A673 (cell line): Measurements from ENCODE around the gene ATP6V1G3. TPM values are rescaled to one million over a fixed set of nuclear protein-coding genes. Genes with fewer than 3 reads are reported as not detected.

ENCODE experiments used
- BruUV-seq: library from RNA; stranded (reverse); fragments of 400-500 nt; replicated peaks from 2 replicates; lab custom pipeline; 2021; lab: Mats Ljungman, UMichigan
- CTCF ChIA-PET: fragments of 300-600 bp; sonication (Branson Sonifier 250); formaldehyde crosslinking; loops from one replicate; lab custom pipeline; 2022; ENCODE audit warnings: antibody characterized with exemption; lab: Charles Lee
- POLR2A ChIA-PET: fragments of 300-600 bp; sonication (Branson Sonifier 250); formaldehyde crosslinking; loops from one replicate; lab custom pipeline; 2022; ENCODE audit warnings: antibody characterized with exemption; ENCODE audit not compliant: low non-redundant PET; lab: Charles Lee
- DNase-seq: peaks from one replicate; pipeline ENCODE4 v3.0.0-alpha.2; 2015; ENCODE audit warnings: low spot score
- H3K27ac ChIP-seq: fragments of 200-600 bp; sonication (generic); 2 replicates; pipeline ENCODE4 v1.5.1; 2016; ENCODE audit warnings: mixed run types, low read depth, mild to moderate bottlenecking, mixed read lengths, antibody characterized with exemption, low read length; ENCODE audit not compliant: poor library complexity, severe bottlenecking
- H3K27me3 ChIP-seq: fragments of 200-600 bp; sonication (generic); replicated peaks from 2 replicates; pipeline ENCODE4 v1.6.1; 2017; ENCODE audit warnings: mixed run types, low read depth, mild to moderate bottlenecking, mixed read lengths, antibody characterized with exemption, low read length; ENCODE audit not compliant: insufficient read depth, poor library complexity
- H3K36me3 ChIP-seq: fragments of 200-600 bp; sonication (generic); 2 replicates; pipeline ENCODE4 v1.6.1; 2016; ENCODE audit warnings: mixed run types, mild to moderate bottlenecking, mixed read lengths, antibody characterized with exemption, low read length; ENCODE audit not compliant: insufficient read depth, poor library complexity, severe bottlenecking
- H3K4me1 ChIP-seq: fragments of 200-600 bp; sonication (generic); 2 replicates; pipeline ENCODE4 v1.6.1; 2017; ENCODE audit warnings: mixed run types, mild to moderate bottlenecking, mixed read lengths, antibody characterized with exemption, low read length; ENCODE audit not compliant: insufficient read depth, poor library complexity, severe bottlenecking
- H3K4me3 ChIP-seq: fragments of 200-600 bp; sonication (generic); 2 replicates; pipeline ENCODE4 v1.5.1; 2016; ENCODE audit warnings: low read depth, mixed run types, mild to moderate bottlenecking, mixed read lengths, low read length; ENCODE audit not compliant: poor library complexity, severe bottlenecking
- H3K9me3 ChIP-seq: fragments of 200-600 bp; sonication (generic); 2 replicates; pipeline ENCODE4 v1.6.1; 2016; ENCODE audit warnings: mixed run types, low read depth, mild to moderate bottlenecking, mixed read lengths, antibody characterized with exemption, low read length; ENCODE audit not compliant: poor library complexity, severe bottlenecking
- CTCF ChIP-seq: fragments of 300-800, 200-600 bp; sonication (generic); conservative IDR thresholded peaks from 2 replicates; pipeline ENCODE4 v1.5.1; 2017; ENCODE audit warnings: low read depth, mild to moderate bottlenecking, antibody characterized with exemption, low read length, moderate library complexity, mixed read lengths
- EZH2 ChIP-seq: fragments of 200-600 bp; sonication (generic); IDR thresholded peaks from 2 replicates; pipeline ENCODE4 v1.6.1; 2017; ENCODE audit warnings: borderline replicate concordance, low read depth, mild to moderate bottlenecking, mixed read lengths, antibody characterized with exemption, low read length; ENCODE audit not compliant: poor library complexity, severe bottlenecking
- intact Hi-C: fragments of 100-400 bp; cut with micrococcal nuclease; formaldehyde crosslinking; loops from one replicate; pipeline ENCODE4 v1.10.0; 2022; ENCODE audit not compliant: unreplicated experiment
- total RNA-seq: library from RNA; stranded (reverse); gene quantifications from 2 replicates; pipeline ENCODE4 v1.2.3, GENCODE V29; 2021

ATP6V1G3 gene
- total RNA-seq, 1 experiment from 2014 or later, result 0.71 TPM

DNA sequence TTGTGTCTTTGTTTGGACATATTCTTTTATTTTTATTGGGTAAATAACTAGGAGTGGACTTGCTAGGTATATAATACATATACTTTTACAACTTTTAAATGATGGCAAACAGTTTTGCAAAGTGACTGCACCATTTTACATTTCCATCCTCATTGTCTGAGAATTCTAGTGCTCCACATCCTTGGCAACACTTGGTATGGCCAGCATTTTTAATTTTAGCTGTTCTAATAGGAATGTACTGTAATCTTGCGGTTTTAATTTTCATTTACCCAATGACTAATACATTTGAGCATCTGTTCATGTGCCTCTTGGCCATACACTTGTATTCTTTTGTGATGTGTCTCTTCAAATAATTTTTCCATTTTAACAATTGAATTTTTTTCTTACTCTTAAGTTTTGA lies 37.0 kb upstream of the ATP6V1G3 start:
- Histone ChIP-seq H3K9me3 (no peaks in the 10 kb centered on the region), H3K4me3 (no peak overlapping the region), H3K27ac (no peak overlapping the region), H3K4me1 (no peaks in the 10 kb centered on the region), H3K27me3 (no peaks in the 10 kb centered on the region), H3K36me3 (no peaks in the 10 kb centered on the region)
- DNase-seq, result no peak
- intact Hi-C loops, result no loop called here
- POLR2A ChIA-PET, result no interaction called here
- BruUV-seq, result no TSS peak
- CTCF ChIA-PET, result no interaction called here
- no peak for TF ChIP-seq CTCF

DNA sequence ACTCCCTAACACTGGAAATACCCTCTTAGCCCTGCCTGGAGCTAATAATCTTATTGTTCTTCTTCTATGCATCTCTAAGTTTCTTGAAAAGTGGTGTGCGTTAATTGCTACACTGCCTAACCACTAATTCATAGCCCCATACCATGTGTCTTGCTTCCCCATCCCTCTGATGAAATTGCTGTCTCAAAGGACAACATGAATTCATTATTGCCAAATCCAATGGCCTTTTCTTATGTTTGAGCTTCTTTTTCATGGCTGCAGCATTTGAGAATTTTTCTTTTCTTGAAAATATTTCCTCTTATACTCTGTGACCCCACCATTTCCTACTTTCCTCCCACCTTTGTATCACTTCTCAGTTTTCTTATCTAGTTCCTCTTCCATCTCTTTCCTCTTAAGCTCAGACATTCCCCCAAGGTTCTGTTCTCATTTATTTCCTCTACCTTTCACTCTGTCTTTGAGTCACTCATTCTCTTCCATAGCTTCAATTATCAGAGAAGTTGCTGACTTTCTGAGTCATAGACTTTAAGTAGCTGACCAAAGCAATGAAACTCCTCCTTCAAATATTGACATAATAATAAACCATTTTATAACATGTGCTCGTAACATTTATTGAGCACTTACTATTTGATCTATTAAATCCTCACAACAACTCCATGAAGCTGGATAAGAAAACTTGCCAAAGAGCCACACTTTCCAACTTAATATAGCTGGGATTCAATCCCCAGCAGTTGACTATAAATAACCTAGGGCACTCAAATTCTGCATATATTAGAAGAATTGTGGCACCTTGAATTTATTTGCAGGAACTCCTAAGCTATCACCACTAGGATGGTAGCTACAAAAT lies 35.5 kb upstream of the ATP6V1G3 start:
- H3K27ac ChIP-seq, result no peak overlapping the region
- TF ChIP-seq CTCF, result no peak
- no peak for TF ChIP-seq EZH2
- no peaks in the 10 kb centered on the region for H3K4me1 ChIP-seq
- intact Hi-C loops, result no loop called here
- H3K36me3 ChIP-seq, result no peaks in the 10 kb centered on the region
- no peaks in the 10 kb centered on the region for H3K9me3 ChIP-seq
- no peak overlapping the region for H3K4me3 ChIP-seq
- CTCF ChIA-PET, result no interaction called here
- no peak for DNase-seq
- no peaks in the 10 kb centered on the region for H3K27me3 ChIP-seq
- POLR2A ChIA-PET, result no interaction called here
- BruUV-seq, result no TSS peak

- Histone ChIP-seq H3K27ac (no peak overlapping the region), H3K9me3 (no peaks in the 10 kb centered on the region), H3K4me1 (no peaks in the 10 kb centered on the region), H3K36me3 (no peaks in the 10 kb centered on the region), H3K4me3 (no peak overlapping the region), H3K27me3 (no peaks in the 10 kb centered on the region)
- TF ChIP-seq CTCF (no peak), EZH2 (no peak)
- DNase-seq, result no peak
- ChIA-PET POLR2A (no interaction called here), CTCF (no interaction called here)
- BruUV-seq, result no TSS peak
- intact Hi-C loops, result no loop called here
These were observed 34.8 kb upstream of the ATP6V1G3 start for GRCh38 chr1:198575292-198575691.
